ENCODE data around the gene PTPRD.

- TF ChIP-seq CTCF (conservative IDR thresholded peaks at IDR 0.05; ENCODE audit: low read length) = no peak
- TF ChIP-seq EZH2phosphoT487 (IDR thresholded peaks at IDR 0.05; ENCODE audit: borderline replicate concordance) = no peak
Measured at GRCh38 chr9:9133526-9133925, 1479.3 kb downstream of the PTPRD start.

Measured in Loucy (cell line).